NT2/D1 (cell line): Measurements from ENCODE around the gene CCDC102B.

Source experiments
- DNase-seq: peaks from one replicate; pipeline ENCODE4 v3.0.0-alpha.2; 2011; ENCODE audit warnings: low read depth, low spot score
- H3K27me3 ChIP-seq: 2 replicates; pipeline ENCODE4 v1.6.0; 2011; ENCODE audit warnings: mild to moderate bottlenecking; ENCODE audit not compliant: insufficient read length, insufficient read depth
- H3K36me3 ChIP-seq: 2 replicates; pipeline ENCODE4 v1.6.1; 2011; ENCODE audit warnings: mild to moderate bottlenecking, low read length, mixed read lengths; ENCODE audit not compliant: insufficient read depth, insufficient read length
- H3K4me1 ChIP-seq: 2 replicates; pipeline ENCODE4 v1.5.1; 2011; ENCODE audit not compliant: insufficient read depth, insufficient read length
- H3K4me3 ChIP-seq: 2 replicates; pipeline ENCODE4 v1.5.1; 2011; ENCODE audit warnings: low read depth; ENCODE audit not compliant: insufficient read length
- H3K9ac ChIP-seq: 2 replicates; pipeline ENCODE4 v1.6.0; 2011; ENCODE audit warnings: low read depth; ENCODE audit not compliant: insufficient read length
- H3K9me3 ChIP-seq: 2 replicates; pipeline ENCODE4 v1.5.1; 2011; ENCODE audit warnings: mild to moderate bottlenecking, low read length; ENCODE audit not compliant: insufficient read depth
- SUZ12 ChIP-seq: IDR thresholded peaks from 2 replicates; pipeline ENCODE4 v1.6.1; 2011; ENCODE audit not compliant: insufficient read length, insufficient read depth; ENCODE audit errors: extremely low read depth
- YY1 ChIP-seq: IDR thresholded peaks from 2 replicates; pipeline ENCODE4 v1.6.1; 2011; ENCODE audit not compliant: insufficient read length, insufficient read depth
- ZNF274 ChIP-seq: IDR thresholded peaks from 2 replicates; pipeline ENCODE4 v1.6.1; 2011; ENCODE audit warnings: mild to moderate bottlenecking, low read depth, low read length

Gene CCDC102B

DNA sequence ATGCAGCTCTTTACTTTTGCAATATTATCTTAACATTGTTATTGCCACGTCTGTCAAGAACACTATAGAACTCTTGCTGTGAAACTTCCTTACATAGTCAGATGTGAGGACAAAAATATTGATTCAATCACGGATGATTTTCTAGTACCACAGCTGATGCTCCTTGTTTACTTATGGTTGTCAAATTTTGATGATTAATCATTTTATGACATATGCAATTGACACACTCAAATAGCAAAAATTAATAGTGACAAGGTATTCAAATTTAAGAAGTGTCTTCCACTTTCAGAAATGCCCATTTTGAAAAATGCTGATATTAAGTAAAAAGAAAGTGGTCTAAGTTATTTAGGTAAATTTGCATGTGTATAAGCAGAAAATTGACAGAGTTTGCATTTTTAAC is 284.0 kb downstream of the CCDC102B start:
- Histone ChIP-seq H3K4me1 (no peaks in the 10 kb centered on the region), H3K36me3 (no peaks in the 10 kb centered on the region), H3K4me3 (no peak overlapping the region), H3K27me3 (no peaks in the 10 kb centered on the region), H3K9me3 (no peaks in the 10 kb centered on the region), H3K9ac (no peak overlapping the region)
- no peak for TF ChIP-seq YY1
- TF ChIP-seq SUZ12 = no peak
- TF ChIP-seq ZNF274 = no peak
- DNase-seq = no peak

DNA sequence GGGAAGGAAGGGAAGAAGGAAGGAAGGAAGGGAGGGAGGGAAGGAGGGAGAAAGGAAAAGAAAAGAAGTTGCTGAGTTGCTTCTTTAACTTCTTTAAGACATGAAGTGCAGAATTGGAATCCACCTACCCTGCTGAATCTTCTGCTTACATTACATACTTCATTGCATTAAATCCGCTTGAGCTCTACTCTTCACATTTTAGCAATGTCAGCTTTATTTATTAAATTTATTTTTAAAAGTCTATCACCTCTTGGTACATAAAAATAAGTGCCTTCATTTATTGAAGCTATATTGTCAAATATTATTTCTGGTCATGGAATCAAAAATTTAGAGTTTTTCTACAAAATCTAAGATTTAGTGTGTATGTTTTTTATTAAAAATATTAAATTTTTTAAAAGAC is 284.6 kb downstream of the CCDC102B start:
- no peak overlapping the region for H3K9ac ChIP-seq
- TF ChIP-seq SUZ12 (no peak), YY1 (no peak)

DNA sequence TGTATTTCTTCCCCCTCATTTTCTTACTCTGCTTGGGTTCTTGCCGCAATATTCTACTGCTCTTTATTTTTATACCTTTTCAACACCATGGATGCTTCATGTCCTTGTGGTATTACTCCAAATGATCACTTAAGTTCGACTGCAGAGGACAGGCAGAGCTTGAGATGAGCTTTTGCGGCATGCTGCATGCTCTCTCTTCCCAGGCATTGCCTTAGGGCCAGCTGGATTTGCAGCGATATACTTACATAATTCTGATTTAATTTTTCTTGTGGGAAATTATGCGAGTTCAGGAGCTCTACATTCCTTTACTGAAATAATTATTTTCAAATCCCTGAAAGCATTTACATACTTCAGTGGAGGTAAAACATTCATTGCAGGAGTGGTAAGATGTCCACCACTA is 288.1 kb downstream of the CCDC102B start:
- Histone ChIP-seq H3K4me1 (no peaks in the 10 kb centered on the region), H3K9ac (no peak overlapping the region), H3K4me3 (no peak overlapping the region), H3K9me3 (no peaks in the 10 kb centered on the region), H3K36me3 (no peaks in the 10 kb centered on the region), H3K27me3 (no peaks in the 10 kb centered on the region)
- DNase-seq = no peak
- TF ChIP-seq YY1 (no peak), SUZ12 (no peak), ZNF274 (no peak)

More for the DNA sequence above, 284.6 kb downstream of the CCDC102B start:
- no peaks in the 10 kb centered on the region for H3K9me3 ChIP-seq
- H3K27me3 ChIP-seq = no peaks in the 10 kb centered on the region
- no peak overlapping the region for H3K4me3 ChIP-seq
- H3K36me3 ChIP-seq = no peaks in the 10 kb centered on the region
- no peaks in the 10 kb centered on the region for H3K4me1 ChIP-seq
- DNase-seq = no peak

DNA sequence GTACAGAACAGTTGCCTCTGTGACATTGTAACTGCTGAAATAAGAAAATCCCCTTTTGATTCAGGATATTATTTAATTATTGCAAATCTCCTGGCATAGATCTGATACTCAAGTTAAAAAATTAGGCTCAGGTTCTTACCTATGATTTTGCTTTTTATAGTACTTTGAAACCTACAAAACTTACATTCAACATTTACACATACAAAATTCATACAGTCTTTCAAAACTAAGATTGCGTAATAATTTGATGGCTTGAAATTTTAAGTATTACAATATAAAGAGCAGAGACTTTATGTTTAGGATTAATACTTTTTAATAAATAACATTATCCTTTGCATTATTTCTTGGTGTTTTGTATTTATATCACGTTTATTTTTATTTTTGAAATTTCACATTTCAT is 291.1 kb downstream of the CCDC102B start:
- no peak for DNase-seq
- no peak for TF ChIP-seq YY1
- no peak for TF ChIP-seq ZNF274
- Histone ChIP-seq H3K36me3 (no peaks in the 10 kb centered on the region), H3K27me3 (no peaks in the 10 kb centered on the region), H3K4me3 (no peak overlapping the region), H3K4me1 (no peaks in the 10 kb centered on the region), H3K9me3 (no peaks in the 10 kb centered on the region), H3K9ac (no peak overlapping the region)

DNA sequence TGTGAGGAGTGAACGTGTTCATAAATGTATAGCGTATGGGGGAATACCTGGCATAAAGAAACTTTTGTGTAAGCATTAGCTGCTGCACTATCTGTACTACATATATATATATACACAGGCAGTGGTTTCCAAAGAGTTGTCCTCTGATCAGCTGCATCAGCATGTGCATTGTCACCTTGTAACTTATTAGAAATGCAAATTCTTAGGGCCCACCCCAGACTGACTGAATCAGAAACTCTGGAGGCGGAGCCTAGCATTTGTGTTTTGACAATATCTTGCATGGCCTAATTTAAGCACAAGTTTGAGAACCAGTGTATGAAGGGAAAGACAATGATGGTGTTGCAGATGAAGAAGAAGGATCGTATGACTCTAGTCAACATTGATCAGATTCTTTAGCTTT is 299.5 kb downstream of the CCDC102B start:
- no peak overlapping the region for H3K9ac ChIP-seq
- TF ChIP-seq SUZ12 (no peak), ZNF274 (no peak), YY1 (no peak)
- no peaks in the 10 kb centered on the region for H3K36me3 ChIP-seq
- no peaks in the 10 kb centered on the region for H3K9me3 ChIP-seq
- H3K4me1 ChIP-seq = no peaks in the 10 kb centered on the region
- no peak for DNase-seq
- H3K27me3 ChIP-seq = no peaks in the 10 kb centered on the region
- no peak overlapping the region for H3K4me3 ChIP-seq

DNA sequence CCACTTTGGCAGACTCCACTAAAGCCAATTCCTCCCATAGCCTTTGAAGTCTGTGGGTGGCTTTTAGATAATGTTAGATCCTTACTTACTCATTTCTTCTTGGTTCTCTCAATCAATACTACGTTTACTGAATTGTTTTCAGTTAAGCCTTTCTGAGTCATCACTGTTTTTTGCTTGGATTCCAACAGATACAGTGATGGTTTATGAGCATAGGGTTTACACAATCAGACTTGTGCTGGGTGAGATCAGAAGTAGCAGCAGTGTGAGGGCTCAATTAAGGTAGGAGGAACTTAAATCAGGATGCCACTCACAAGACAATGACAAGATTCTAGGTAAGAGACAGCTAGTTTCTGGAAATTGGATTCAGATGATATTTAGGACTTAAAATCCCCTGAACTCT is 305.1 kb downstream of the CCDC102B start:
- Histone ChIP-seq H3K4me1 (no peaks in the 10 kb centered on the region), H3K9me3 (0 out of 2 replicates have a peak, but pooled peaks cover 7% of the 10 kb centered on the region), H3K4me3 (no peak overlapping the region), H3K9ac (no peak overlapping the region), H3K36me3 (no peaks in the 10 kb centered on the region), H3K27me3 (no peaks in the 10 kb centered on the region)
- no peak for DNase-seq
- TF ChIP-seq YY1 (no peak), ZNF274 (no peak), SUZ12 (no peak)
